ENCODE measurements around the gene CALD1. TPM values are rescaled to one million over a fixed set of nuclear protein-coding genes. Genes with fewer than 3 reads are reported as not detected.
"Not testable (repeated sequence)": the region's sequence is repeated elsewhere in the genome, so short reads cannot be mapped to it uniquely, and the experiment has no call there.

The CALD1 gene
- total RNA-seq, 4 donors from 2014 or later = 1,513 to 2,575 (median 1,808) TPM

- 76 to 85% methylated on average over 5 of the region's 5 CpGs for WGBS, 2 donors (ENCODE audit: low coverage in 1 of 2)
- ATAC-seq = no peak
- H3K36me3 ChIP-seq = peaks cover 21 to 91% of the 10 kb centered on the region in 2 donors
- no peaks in the 10 kb centered on the region for H3K27me3 ChIP-seq
- H3K9me3 ChIP-seq = no peaks in the 10 kb centered on the region
- TF ChIP-seq CTCF (IDR thresholded peaks at IDR 0.05) = no peak
- no peak for TF ChIP-seq EP300 (IDR thresholded peaks at IDR 0.05)
- TF ChIP-seq POLR2AphosphoS5 (IDR thresholded peaks at IDR 0.05) = no peak
- no peak for TF ChIP-seq POLR2A (IDR thresholded peaks at IDR 0.05)
- H3K27ac ChIP-seq = peak overlapping the region; percentile 11 to 71 (median 55)
- H3K4me3 ChIP-seq = no peak overlapping the region
- H3K4me1 ChIP-seq = peaks cover 0 to 61% (median 20%) of the 10 kb centered on the region in 3 donors
Measured at GRCh38 chr7:134959810-134960209, 180.4 kb downstream of the CALD1 start.

- TF ChIP-seq EP300 (IDR thresholded peaks at IDR 0.05) (no peak), POLR2A (IDR thresholded peaks at IDR 0.05) (no peak), POLR2AphosphoS5 (IDR thresholded peaks at IDR 0.05) (no peak), CTCF (IDR thresholded peaks at IDR 0.05) (no peak)
- H3K27me3 ChIP-seq = no peaks in the 10 kb centered on the region
- H3K27ac ChIP-seq = peak overlapping the region; percentile 44 to 71 (median 58)
- H3K36me3 ChIP-seq = peaks cover 30 to 91% of the 10 kb centered on the region in 2 donors
- H3K9me3 ChIP-seq = no peaks in the 10 kb centered on the region
- peaks cover 0 to 84% (median 20%) of the 10 kb centered on the region in 3 donors for H3K4me1 ChIP-seq
- H3K4me3 ChIP-seq = no peak overlapping the region
- ATAC-seq = no peak
Measured at GRCh38 chr7:134962270-134962780, 182.9 kb downstream of the CALD1 start.

- WGBS, 2 donors (ENCODE audit: low coverage in 1 of 2) = 26% methylated on average over 4 of the region's 4 CpGs
- H3K27me3 ChIP-seq = no peaks in the 10 kb centered on the region
- H3K4me3 ChIP-seq = no peak overlapping the region
- peaks cover 30 to 91% of the 10 kb centered on the region in 2 donors for H3K36me3 ChIP-seq
- H3K4me1 ChIP-seq = peaks cover 0 to 84% (median 20%) of the 10 kb centered on the region in 3 donors
- H3K9me3 ChIP-seq = no peaks in the 10 kb centered on the region
- peak overlapping the region; percentile 44 to 71 (median 58) for H3K27ac ChIP-seq
- ATAC-seq = no peak
- TF ChIP-seq POLR2AphosphoS5 (IDR thresholded peaks at IDR 0.05) (peak; percentile 36), POLR2A (IDR thresholded peaks at IDR 0.05) (no peak)
Measured at GRCh38 chr7:134963036-134963435, 183.6 kb downstream of the CALD1 start.

- H3K27me3 ChIP-seq = no peaks in the 10 kb centered on the region
- TF ChIP-seq POLR2A (IDR thresholded peaks at IDR 0.05) = no peak
- TF ChIP-seq CTCF (IDR thresholded peaks at IDR 0.05) = no peak
- H3K9me3 ChIP-seq = no peaks in the 10 kb centered on the region
- peaks cover 0 to 55% (median 19%) of the 10 kb centered on the region in 3 donors for H3K4me1 ChIP-seq
- ATAC-seq = no peak
- H3K27ac ChIP-seq = peak overlapping the region; percentile 13 to 71 (median 41)
- peaks cover 16 to 81% of the 10 kb centered on the region in 2 donors for H3K36me3 ChIP-seq
- 70 to 71% methylated on average over 2 to 3 of the region's 3 CpGs for WGBS, 2 donors (ENCODE audit: low coverage in 1 of 2)
- no peak overlapping the region for H3K4me3 ChIP-seq
Measured at GRCh38 chr7:134966691-134967090, 187.3 kb downstream of the CALD1 start.

- Histone ChIP-seq H3K36me3 (peaks cover 14 to 76% of the 10 kb centered on the region in 2 donors), H3K4me1 (peaks cover 0 to 41% (median 7%) of the 10 kb centered on the region in 3 donors), H3K27ac (peak overlapping the region in 3 of 4 donors; percentile 35 to 71 (median 48)), H3K27me3 (no peaks in the 10 kb centered on the region), H3K4me3 (no peak overlapping the region), H3K9me3 (no peaks in the 10 kb centered on the region)
- TF ChIP-seq POLR2AphosphoS5 (IDR thresholded peaks at IDR 0.05) = no peak
- TF ChIP-seq EP300 (IDR thresholded peaks at IDR 0.05) = no peak
- no peak for TF ChIP-seq CTCF (IDR thresholded peaks at IDR 0.05)
- 47 to 72% methylated on average over 4 of the region's 4 CpGs for WGBS, 2 donors (ENCODE audit: low coverage in 1 of 2)
- ATAC-seq = no peak
Measured at GRCh38 chr7:134968110-134968509, 188.7 kb downstream of the CALD1 start.

- not testable (repeated sequence) for H3K27ac ChIP-seq, H3K36me3 ChIP-seq, ATAC-seq, H3K4me3 ChIP-seq, H3K27me3 ChIP-seq
- WGBS, 2 donors (ENCODE audit: low coverage in 1 of 2) = 70 to 84% methylated on average over 2 to 3 of the region's 3 CpGs
- H3K9me3 ChIP-seq = peaks cover 0 to 31% (median 0%) of the 10 kb centered on the region in 3 donors
- H3K4me1 ChIP-seq = peaks cover 0 to 14% (median 0%) of the 10 kb centered on the region in 3 donors
Measured at GRCh38 chr7:134981645-134982044, 202.2 kb downstream of the CALD1 start.
